Femur (tissue), 1 donor: Measurements from ENCODE around the gene UBE2D2.
A peak's percentile ranks its signal among the peaks of the same experiment; 100 is the strongest.
"Not testable (repeated sequence)": the region's sequence is repeated elsewhere in the genome, so short reads cannot be mapped to it uniquely, and the experiment has no call there.

Experiments
- DNase-seq: peaks from one replicate; pipeline ENCODE4 v3.0.0-alpha.2; 2017

The UBE2D2 gene

GRCh38 chr5:139560752-139561654 lies at the start of gene UBE2D2:
Gene UBE2D2, plus strand, starts transcription at chr5:139561339. Its CDS starts 453 bp downstream, at chr5:139561792.
- DNase-seq = peak; percentile 98

GRCh38 chr5:139512786-139513390 lies 48.3 kb upstream of the UBE2D2 start:
- DNase-seq = no peak

GRCh38 chr5:139513434-139513833 lies 47.7 kb upstream of the UBE2D2 start:
- peak; percentile 85 for DNase-seq

GRCh38 chr5:139513852-139514485 lies 47.2 kb upstream of the UBE2D2 start:
- DNase-seq = no peak

- DNase-seq = no peak
Measured at GRCh38 chr5:139514486-139514856, 46.7 kb upstream of the UBE2D2 start.

- DNase-seq = peak; percentile 96
Measured at GRCh38 chr5:139517683-139518564, 43.2 kb upstream of the UBE2D2 start.

GRCh38 chr5:139523635-139524445 lies 37.3 kb upstream of the UBE2D2 start:
- no peak for DNase-seq

- DNase-seq = no peak
Measured at GRCh38 chr5:139524446-139524845, 36.7 kb upstream of the UBE2D2 start.

GRCh38 chr5:139524940-139525585 lies 36.1 kb upstream of the UBE2D2 start:
- DNase-seq = no peak

GRCh38 chr5:139525586-139526308 lies 35.4 kb upstream of the UBE2D2 start:
- DNase-seq = not testable (repeated sequence)

- DNase-seq = not testable (repeated sequence)
Measured at GRCh38 chr5:139526309-139527089, 34.6 kb upstream of the UBE2D2 start.

GRCh38 chr5:139527090-139527470 lies 34.1 kb upstream of the UBE2D2 start:
- not testable (repeated sequence) for DNase-seq

GRCh38 chr5:139527896-139528467 lies 33.2 kb upstream of the UBE2D2 start:
- DNase-seq = not testable (repeated sequence)

GRCh38 chr5:139528695-139529094 lies 32.4 kb upstream of the UBE2D2 start:
- not testable (repeated sequence) for DNase-seq

- DNase-seq = not testable (repeated sequence)
Measured at GRCh38 chr5:139530079-139530478, 31.1 kb upstream of the UBE2D2 start.

GRCh38 chr5:139531772-139532169 lies 29.4 kb upstream of the UBE2D2 start:
- DNase-seq = no peak

GRCh38 chr5:139543423-139543991 lies 17.6 kb upstream of the UBE2D2 start:
- DNase-seq = peak; percentile 58

GRCh38 chr5:139546593-139546992 lies 14.5 kb upstream of the UBE2D2 start:
- DNase-seq = not testable (repeated sequence)
